Measurements from ENCODE around the gene SH3RF3.

DNA sequence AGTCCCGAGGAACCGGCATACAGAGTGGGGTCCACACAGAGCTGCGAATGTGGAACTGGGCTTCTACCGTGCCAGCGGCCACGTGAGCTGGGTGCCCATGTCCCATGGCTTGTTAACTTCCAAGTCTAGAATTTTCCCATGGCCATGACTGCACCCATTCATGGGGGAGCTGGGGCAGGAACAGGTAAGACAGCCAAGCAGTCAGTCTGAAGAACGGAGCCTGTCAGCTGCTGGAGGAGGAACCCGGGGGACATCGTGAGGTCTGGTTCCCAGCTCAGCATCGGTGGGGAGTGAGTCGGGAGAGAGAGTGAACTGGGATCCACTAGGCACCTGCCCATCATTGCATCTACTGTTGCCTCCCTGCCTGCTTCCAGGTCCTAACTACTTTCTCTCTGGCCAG is 86.9 kb downstream of the SH3RF3 start:
- TF ChIP-seq, protein P1, sequence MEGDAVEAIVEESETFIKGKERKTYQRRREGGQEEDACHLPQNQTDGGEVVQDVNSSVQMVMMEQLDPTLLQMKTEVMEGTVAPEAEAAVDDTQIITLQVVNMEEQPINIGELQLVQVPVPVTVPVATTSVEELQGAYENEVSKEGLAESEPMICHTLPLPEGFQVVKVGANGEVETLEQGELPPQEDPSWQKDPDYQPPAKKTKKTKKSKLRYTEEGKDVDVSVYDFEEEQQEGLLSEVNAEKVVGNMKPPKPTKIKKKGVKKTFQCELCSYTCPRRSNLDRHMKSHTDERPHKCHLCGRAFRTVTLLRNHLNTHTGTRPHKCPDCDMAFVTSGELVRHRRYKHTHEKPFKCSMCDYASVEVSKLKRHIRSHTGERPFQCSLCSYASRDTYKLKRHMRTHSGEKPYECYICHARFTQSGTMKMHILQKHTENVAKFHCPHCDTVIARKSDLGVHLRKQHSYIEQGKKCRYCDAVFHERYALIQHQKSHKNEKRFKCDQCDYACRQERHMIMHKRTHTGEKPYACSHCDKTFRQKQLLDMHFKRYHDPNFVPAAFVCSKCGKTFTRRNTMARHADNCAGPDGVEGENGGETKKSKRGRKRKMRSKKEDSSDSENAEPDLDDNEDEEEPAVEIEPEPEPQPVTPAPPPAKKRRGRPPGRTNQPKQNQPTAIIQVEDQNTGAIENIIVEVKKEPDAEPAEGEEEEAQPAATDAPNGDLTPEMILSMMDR (IDR thresholded peaks at IDR 0.05): no peak
- TF ChIP-seq POLR2A (IDR thresholded peaks at IDR 0.05): no peak
